K562 (cell line): Measurements from ENCODE around the gene LMAN2. TPM values are rescaled to one million over a fixed set of nuclear protein-coding genes. Genes with fewer than 3 reads are reported as not detected.

Experiments used
- BRCA1 ChIP-seq, 2 experiments: fragments of 450-650 bp in 1 of 2; sonication (generic) in 1 of 2; formaldehyde crosslinking in 1 of 2; IDR thresholded peaks; 2 replicates each; pipeline versions ENCODE4 v1.5.0 to v1.6.1; 2017 to 2020; ENCODE audit warnings: mild to moderate bottlenecking in 1 of 2, missing genetic modification reagents in 1 of 2
- CBX3 ChIP-seq, 2 experiments: IDR thresholded peaks; 1 replicate in 1 of 2; 2 replicates in 1 of 2; pipeline ENCODE4 v1.6.1; 2012; ENCODE audit warnings: inconsistent platforms in 2 of 2, low read length in 2 of 2, borderline replicate concordance in 1 of 2, control low read depth in 1 of 2
- DACH1 ChIP-seq: fragments of 450-650 bp; IDR thresholded peaks from 2 replicates; pipeline ENCODE4 v1.6.1; 2018; ENCODE audit not compliant: partially characterized antibody
- DNMT1 ChIP-seq: fragments of 450-650 bp; IDR thresholded peaks from 2 replicates; pipeline ENCODE4 v1.6.1; 2016; ENCODE audit warnings: antibody characterized with exemption, mild to moderate bottlenecking
- KAT2B ChIP-seq: IDR thresholded peaks from one replicate; pipeline ENCODE4 v1.6.1; 2012; ENCODE audit warnings: low read depth, mild to moderate bottlenecking, control low read depth, inconsistent platforms, low read length, moderate library complexity
- KLF16 ChIP-seq: IDR thresholded peaks from 2 replicates; pipeline ENCODE4 v1.6.1; 2016; ENCODE audit warnings: antibody characterized with exemption
- L3MBTL2 ChIP-seq: fragments of 450-650 bp; IDR thresholded peaks from 2 replicates; pipeline ENCODE4 v1.6.1; 2016; ENCODE audit warnings: mild to moderate bottlenecking, moderate library complexity
- MAFG ChIP-seq: fragments of 450-650 bp; conservative IDR thresholded peaks from 2 replicates; pipeline ENCODE4 v1.6.1; 2016; ENCODE audit warnings: missing genetic modification characterization, missing compliant biosample characterization
- MEIS2 ChIP-seq: fragments of 450-650 bp; IDR thresholded peaks from 2 replicates; pipeline ENCODE4 v1.6.1; 2014; ENCODE audit warnings: mild to moderate bottlenecking; ENCODE audit not compliant: partially characterized antibody
- NR2F6 ChIP-seq: fragments of 450-650 bp; formaldehyde crosslinking; IDR thresholded peaks from 2 replicates; pipeline ENCODE4 v1.4.0; 2020; ENCODE audit warnings: mild to moderate bottlenecking
- PHB2 ChIP-seq: fragments of 450-650 bp; IDR thresholded peaks from 2 replicates; pipeline ENCODE4 v1.6.1; 2017; ENCODE audit warnings: low read depth
- SAFB2 ChIP-seq: fragments of 200-400 bp; formaldehyde crosslinking; IDR thresholded peaks from 2 replicates; pipeline ENCODE4 v1.6.1; 2018; ENCODE audit warnings: borderline replicate concordance, low read length, low read depth, moderate library complexity; ENCODE audit not compliant: severe bottlenecking
- TAF15 ChIP-seq: fragments of 200-400 bp; formaldehyde crosslinking; IDR thresholded peaks from 2 replicates; pipeline ENCODE4 v1.6.1; 2017; ENCODE audit warnings: mild to moderate bottlenecking, low read depth, low read length, moderate library complexity
- TAL1 ChIP-seq: fragments of 450-650 bp; IDR thresholded peaks from 2 replicates; pipeline ENCODE4 v1.6.1; 2016; ENCODE audit warnings: mild to moderate bottlenecking
- ZFP30 ChIP-seq: fragments of 250-450 bp; sonication (Bioruptor Pico); IDR thresholded peaks from 2 replicates; pipeline ENCODE4 v1.8.0; 2022; ENCODE audit warnings: moderate library complexity, mild to moderate bottlenecking, inconsistent platforms, borderline replicate concordance
- ZNF696 ChIP-seq: fragments of 250-450 bp; sonication (Bioruptor Pico); conservative IDR thresholded peaks from 2 replicates; pipeline ENCODE4 v1.4.0; 2020; ENCODE audit warnings: mild to moderate bottlenecking, moderate library complexity
- ZNF717 ChIP-seq: fragments of 250-450 bp; sonication (Bioruptor Pico); IDR thresholded peaks from 2 replicates; pipeline ENCODE4 v1.5.0; 2021
- ZNF780A ChIP-seq: fragments of 250-450 bp; sonication (Bioruptor Pico); IDR thresholded peaks from 2 replicates; pipeline ENCODE4 v1.5.0; 2021; ENCODE audit warnings: mild to moderate bottlenecking
- polyA plus RNA-seq, 8 experiments: library from polyadenylated mRNA; depleted of rRNA in 4 of 8; stranded (reverse) in 5 of 8; unstranded in 3 of 8; fragments of >200 nt; fragmentation: Nextera tagmentation in 2 of 8; fragmentation: Illumina TruSeq in 1 of 8; extraction: Ambion mirVana in 2 of 8; extraction: Trizol in 1 of 8; gene quantifications; 2 replicates each; pipeline versions ENCODE4 v1.2.1 to v1.2.3, GENCODE V29; 2011 to 2014; ENCODE audit warnings: inconsistent platforms in 1 of 8, missing spikeins in 1 of 8
- total RNA-seq, 7 experiments: library from RNA; depleted of rRNA in 6 of 7; stranded (reverse); fragments of >200 nt in 6 of 7; fragmentation: Illumina TruSeq in 2 of 7; extraction: Trizol in 2 of 7; gene quantifications; 2 replicates each; pipeline versions ENCODE4 v1.2.1 to v1.2.3, GENCODE V29; 2011 to 2021; ENCODE audit warnings: low replicate concordance in 1 of 7
- TF ChIP-seq, protein P1 (sequence below): sonication (generic); IDR thresholded peaks from 2 replicates; pipeline ENCODE4 v1.6.1; 2016
- TF ChIP-seq, protein P2 (sequence below): fragments of 450-650 bp; formaldehyde crosslinking; IDR thresholded peaks from 2 replicates; pipeline ENCODE4 v1.4.0; 2020; ENCODE audit warnings: mild to moderate bottlenecking, mixed read lengths
- TF ChIP-seq, protein P3 (sequence below): sonication (generic); formaldehyde crosslinking; IDR thresholded peaks from 2 replicates; pipeline ENCODE4 v1.8.1; 2023; ENCODE audit warnings: mild to moderate bottlenecking, missing genetic modification reagents
- TF ChIP-seq, protein P4 (sequence below): fragments of 250-450 bp; sonication (Bioruptor Pico); IDR thresholded peaks from 2 replicates; pipeline ENCODE4 v1.8.0; 2022; ENCODE audit warnings: inconsistent platforms

LMAN2 gene
- total and polyA plus RNA-seq, 9 of the 15 experiments (the other 6 are each of a cell fraction or from before 2014, with no cell fraction given) = 2.7 to 254 (median 136) TPM

- TF ChIP-seq ZNF780A (CRISPR knock-in tag) (no peak), CBX3 (IDR thresholded peaks at IDR 0.05; ENCODE audit: borderline replicate concordance in 1 of 2, low read length in 2 of 2) (no peak), ZFP30 (CRISPR knock-in tag) (no peak), KAT2B (no peak), ZNF696 (no peak), SAFB2 (no peak), DNMT1 (no peak), DACH1 (no peak), NR2F6 (CRISPR knock-in tag) (no peak), KLF16 (no peak), ZNF717 (no peak), BRCA1 (IDR thresholded peaks at IDR 0.05) (no peak), BRCA1 (CRISPR knock-in tag; IDR thresholded peaks at IDR 0.05) (no peak), PHB2 (no peak), L3MBTL2 (no peak), MAFG (tag) (no peak), TAF15 (no peak), TAL1 (no peak), MEIS2 (no peak)
- TF ChIP-seq, protein P1, sequence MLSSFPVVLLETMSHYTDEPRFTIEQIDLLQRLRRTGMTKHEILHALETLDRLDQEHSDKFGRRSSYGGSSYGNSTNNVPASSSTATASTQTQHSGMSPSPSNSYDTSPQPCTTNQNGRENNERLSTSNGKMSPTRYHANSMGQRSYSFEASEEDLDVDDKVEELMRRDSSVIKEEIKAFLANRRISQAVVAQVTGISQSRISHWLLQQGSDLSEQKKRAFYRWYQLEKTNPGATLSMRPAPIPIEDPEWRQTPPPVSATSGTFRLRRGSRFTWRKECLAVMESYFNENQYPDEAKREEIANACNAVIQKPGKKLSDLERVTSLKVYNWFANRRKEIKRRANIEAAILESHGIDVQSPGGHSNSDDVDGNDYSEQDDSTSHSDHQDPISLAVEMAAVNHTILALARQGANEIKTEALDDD = no peak
- TF ChIP-seq, protein P2, sequence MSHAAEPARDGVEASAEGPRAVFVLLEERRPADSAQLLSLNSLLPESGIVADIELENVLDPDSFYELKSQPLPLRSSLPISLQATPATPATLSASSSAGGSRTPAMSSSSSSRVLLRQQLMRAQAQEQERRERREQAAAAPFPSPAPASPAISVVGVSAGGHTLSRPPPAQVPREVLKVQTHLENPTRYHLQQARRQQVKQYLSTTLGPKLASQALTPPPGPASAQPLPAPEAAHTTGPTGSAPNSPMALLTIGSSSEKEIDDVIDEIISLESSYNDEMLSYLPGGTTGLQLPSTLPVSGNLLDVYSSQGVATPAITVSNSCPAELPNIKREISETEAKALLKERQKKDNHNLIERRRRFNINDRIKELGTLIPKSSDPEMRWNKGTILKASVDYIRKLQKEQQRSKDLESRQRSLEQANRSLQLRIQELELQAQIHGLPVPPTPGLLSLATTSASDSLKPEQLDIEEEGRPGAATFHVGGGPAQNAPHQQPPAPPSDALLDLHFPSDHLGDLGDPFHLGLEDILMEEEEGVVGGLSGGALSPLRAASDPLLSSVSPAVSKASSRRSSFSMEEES = no peak
- TF ChIP-seq, protein P3, sequence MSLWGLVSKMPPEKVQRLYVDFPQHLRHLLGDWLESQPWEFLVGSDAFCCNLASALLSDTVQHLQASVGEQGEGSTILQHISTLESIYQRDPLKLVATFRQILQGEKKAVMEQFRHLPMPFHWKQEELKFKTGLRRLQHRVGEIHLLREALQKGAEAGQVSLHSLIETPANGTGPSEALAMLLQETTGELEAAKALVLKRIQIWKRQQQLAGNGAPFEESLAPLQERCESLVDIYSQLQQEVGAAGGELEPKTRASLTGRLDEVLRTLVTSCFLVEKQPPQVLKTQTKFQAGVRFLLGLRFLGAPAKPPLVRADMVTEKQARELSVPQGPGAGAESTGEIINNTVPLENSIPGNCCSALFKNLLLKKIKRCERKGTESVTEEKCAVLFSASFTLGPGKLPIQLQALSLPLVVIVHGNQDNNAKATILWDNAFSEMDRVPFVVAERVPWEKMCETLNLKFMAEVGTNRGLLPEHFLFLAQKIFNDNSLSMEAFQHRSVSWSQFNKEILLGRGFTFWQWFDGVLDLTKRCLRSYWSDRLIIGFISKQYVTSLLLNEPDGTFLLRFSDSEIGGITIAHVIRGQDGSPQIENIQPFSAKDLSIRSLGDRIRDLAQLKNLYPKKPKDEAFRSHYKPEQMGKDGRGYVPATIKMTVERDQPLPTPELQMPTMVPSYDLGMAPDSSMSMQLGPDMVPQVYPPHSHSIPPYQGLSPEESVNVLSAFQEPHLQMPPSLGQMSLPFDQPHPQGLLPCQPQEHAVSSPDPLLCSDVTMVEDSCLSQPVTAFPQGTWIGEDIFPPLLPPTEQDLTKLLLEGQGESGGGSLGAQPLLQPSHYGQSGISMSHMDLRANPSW (CRISPR knock-in tag) = no peak
- TF ChIP-seq, protein P4, sequence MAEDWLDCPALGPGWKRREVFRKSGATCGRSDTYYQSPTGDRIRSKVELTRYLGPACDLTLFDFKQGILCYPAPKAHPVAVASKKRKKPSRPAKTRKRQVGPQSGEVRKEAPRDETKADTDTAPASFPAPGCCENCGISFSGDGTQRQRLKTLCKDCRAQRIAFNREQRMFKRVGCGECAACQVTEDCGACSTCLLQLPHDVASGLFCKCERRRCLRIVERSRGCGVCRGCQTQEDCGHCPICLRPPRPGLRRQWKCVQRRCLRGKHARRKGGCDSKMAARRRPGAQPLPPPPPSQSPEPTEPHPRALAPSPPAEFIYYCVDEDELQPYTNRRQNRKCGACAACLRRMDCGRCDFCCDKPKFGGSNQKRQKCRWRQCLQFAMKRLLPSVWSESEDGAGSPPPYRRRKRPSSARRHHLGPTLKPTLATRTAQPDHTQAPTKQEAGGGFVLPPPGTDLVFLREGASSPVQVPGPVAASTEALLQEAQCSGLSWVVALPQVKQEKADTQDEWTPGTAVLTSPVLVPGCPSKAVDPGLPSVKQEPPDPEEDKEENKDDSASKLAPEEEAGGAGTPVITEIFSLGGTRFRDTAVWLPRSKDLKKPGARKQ (CRISPR knock-in tag) = no peak
These were observed 15.3 kb upstream of the LMAN2 start (continued) for GRCh38 chr5:177366528-177367322.
